ENCODE measurements around the gene ZNF467. TPM values are rescaled to one million over a fixed set of nuclear protein-coding genes. Genes with fewer than 3 reads are reported as not detected.

The ZNF467 gene
- total RNA-seq, 5 donors from 2014 or later (not counting 1 experiment from before 2014, with no cell fraction given), result 3.0 to 5.3 (median 4.5) TPM

- Mint-ChIP-seq H3K36me3 (no peaks in the 10 kb centered on the region), H3K4me3 (no peak overlapping the region), H3K4me1 (peaks cover 2 to 11% (median 5%) of the 10 kb centered on the region in 3 donors), H3K27me3 (peaks cover 0 to 1% of the 10 kb centered on the region in 2 donors), H3K27ac (no peak overlapping the region), H3K9me3 (no peaks in the 10 kb centered on the region)
- H3K4me3 ChIP-seq (ENCODE audit: control insufficient read depth in 1 of 2, extremely low read depth in 1 of 2, low read length in 1 of 2), result no peak overlapping the region
- peaks cover 5 to 7% of the 10 kb centered on the region in 2 experiments for H3K4me1 ChIP-seq (ENCODE audit: control insufficient read depth in 1 of 2, extremely low read depth in 1 of 2, insufficient read depth in 2 of 2, low read length in 2 of 2)
- no peaks in the 10 kb centered on the region for H3K36me3 ChIP-seq (ENCODE audit: control insufficient read depth in 2 of 2, extremely low read depth in 1 of 2, insufficient read depth in 1 of 2, low read length in 1 of 2)
- ChIA-PET POLR2A (no interaction called here), CTCF (no interaction called here)
- H3K9me3 ChIP-seq, result no peaks in the 10 kb centered on the region
- H3K27ac ChIP-seq (ENCODE audit: low read length), result no peak overlapping the region
- ATAC-seq (replicated peaks in 1 of 4), result no peak
- 91% methylated on average over 1 of the region's 2 CpGs for WGBS (ENCODE audit: insufficient coverage)
- H3K27me3 ChIP-seq (replicated peaks in 1 of 2; ENCODE audit: control insufficient read depth in 2 of 2, extremely low read depth in 1 of 2, insufficient read depth in 2 of 2, low read length in 1 of 2), result peaks cover 0 to 11% of the 10 kb centered on the region in 2 experiments
- no peak for DNase-seq
These were observed 35.8 kb upstream of the ZNF467 start for GRCh38 chr7:149809215-149809614.

- no peak overlapping the region for H3K27ac Mint-ChIP-seq
- 94% methylated on average over 7 of the region's 10 CpGs for WGBS (ENCODE audit: insufficient coverage)
- Histone ChIP-seq H3K4me1 (ENCODE audit: control insufficient read depth in 1 of 2, extremely low read depth in 1 of 2, insufficient read depth in 2 of 2, low read length in 2 of 2) (peaks cover under 1 to 5% of the 10 kb centered on the region in 2 experiments), H3K36me3 (ENCODE audit: control insufficient read depth in 2 of 2, extremely low read depth in 1 of 2, insufficient read depth in 1 of 2, low read length in 1 of 2) (no peaks in the 10 kb centered on the region), H3K4me3 (ENCODE audit: control insufficient read depth in 1 of 2, extremely low read depth in 1 of 2, low read length in 1 of 2) (no peak overlapping the region), H3K9me3 (no peaks in the 10 kb centered on the region), H3K27ac (ENCODE audit: low read length) (no peak overlapping the region), H3K27me3 (replicated peaks in 1 of 2; ENCODE audit: control insufficient read depth in 2 of 2, extremely low read depth in 1 of 2, insufficient read depth in 2 of 2, low read length in 1 of 2) (peaks cover 0 to 10% of the 10 kb centered on the region in 2 experiments)
- no peaks in the 10 kb centered on the region for H3K9me3 Mint-ChIP-seq
- DNase-seq, result no peak
- H3K4me3 Mint-ChIP-seq, result no peak overlapping the region
- ChIA-PET CTCF (no interaction called here), POLR2A (no interaction called here)
- no peak for ATAC-seq (replicated peaks in 1 of 4)
- no peaks in the 10 kb centered on the region for H3K36me3 Mint-ChIP-seq
- H3K27me3 Mint-ChIP-seq, result peaks cover 0 to 1% of the 10 kb centered on the region in 2 donors
- H3K4me1 Mint-ChIP-seq, result peaks cover 2 to 7% (median 3%) of the 10 kb centered on the region in 3 donors
These were observed 34.9 kb upstream of the ZNF467 start for GRCh38 chr7:149808311-149808710.

GRCh38 chr7:149806726-149807125 lies 33.3 kb upstream of the ZNF467 start:
- POLR2A ChIA-PET, result no interaction called here
- DNase-seq (no peak), ATAC-seq (replicated peaks in 1 of 4) (no peak)
- no peak overlapping the region for H3K27ac ChIP-seq (ENCODE audit: low read length)
- no peak overlapping the region for H3K4me3 ChIP-seq (ENCODE audit: control insufficient read depth in 1 of 2, extremely low read depth in 1 of 2, low read length in 1 of 2)
- H3K27ac Mint-ChIP-seq, result no peak overlapping the region
- peaks cover 0 to 1% of the 10 kb centered on the region in 2 donors for H3K27me3 Mint-ChIP-seq
- H3K4me1 ChIP-seq (ENCODE audit: control insufficient read depth in 1 of 2, extremely low read depth in 1 of 2, insufficient read depth in 2 of 2, low read length in 2 of 2), result no peaks in the 10 kb centered on the region
- H3K4me1 Mint-ChIP-seq, result peaks cover 2 to 5% (median 2%) of the 10 kb centered on the region in 3 donors
- H3K36me3 Mint-ChIP-seq, result no peaks in the 10 kb centered on the region
- no peaks in the 10 kb centered on the region for H3K9me3 ChIP-seq
- H3K27me3 ChIP-seq (replicated peaks in 1 of 2; ENCODE audit: control insufficient read depth in 2 of 2, extremely low read depth in 1 of 2, insufficient read depth in 2 of 2, low read length in 1 of 2), result peaks cover 0 to 20% of the 10 kb centered on the region in 2 experiments
- no peaks in the 10 kb centered on the region for H3K36me3 ChIP-seq (ENCODE audit: control insufficient read depth in 2 of 2, extremely low read depth in 1 of 2, insufficient read depth in 1 of 2, low read length in 1 of 2)
- H3K9me3 Mint-ChIP-seq, result no peaks in the 10 kb centered on the region
- CTCF ChIA-PET, result no interaction called here
- no peak overlapping the region for H3K4me3 Mint-ChIP-seq
- WGBS (ENCODE audit: insufficient coverage), result 74% methylated on average over 15 of the region's 16 CpGs

- Mint-ChIP-seq H3K27ac (no peak overlapping the region), H3K27me3 (peaks cover 0 to 1% of the 10 kb centered on the region in 2 donors), H3K9me3 (no peaks in the 10 kb centered on the region), H3K4me1 (peaks cover 2 to 5% (median 2%) of the 10 kb centered on the region in 3 donors), H3K36me3 (no peaks in the 10 kb centered on the region), H3K4me3 (no peak overlapping the region)
- ATAC-seq (replicated peaks in 1 of 4) (no peak), DNase-seq (no peak)
- WGBS (ENCODE audit: insufficient coverage), result 80% methylated on average over 6 of the region's 9 CpGs
- Histone ChIP-seq H3K4me1 (ENCODE audit: control insufficient read depth in 1 of 2, extremely low read depth in 1 of 2, insufficient read depth in 2 of 2, low read length in 2 of 2) (no peaks in the 10 kb centered on the region), H3K9me3 (no peaks in the 10 kb centered on the region), H3K27ac (ENCODE audit: low read length) (no peak overlapping the region), H3K27me3 (replicated peaks in 1 of 2; ENCODE audit: control insufficient read depth in 2 of 2, extremely low read depth in 1 of 2, insufficient read depth in 2 of 2, low read length in 1 of 2) (peaks cover 0 to 20% of the 10 kb centered on the region in 2 experiments), H3K36me3 (ENCODE audit: control insufficient read depth in 2 of 2, extremely low read depth in 1 of 2, insufficient read depth in 1 of 2, low read length in 1 of 2) (no peaks in the 10 kb centered on the region), H3K4me3 (ENCODE audit: control insufficient read depth in 1 of 2, extremely low read depth in 1 of 2, low read length in 1 of 2) (no peak overlapping the region)
- CTCF ChIA-PET, result no interaction called here
- POLR2A ChIA-PET, result no interaction called here
These were observed 30.7 kb upstream of the ZNF467 start for GRCh38 chr7:149804106-149804505.

GRCh38 chr7:149803551-149804074 lies 30.2 kb upstream of the ZNF467 start:
- no peaks in the 10 kb centered on the region for H3K9me3 Mint-ChIP-seq
- DNase-seq (no peak), ATAC-seq (replicated peaks in 1 of 4) (no peak)
- POLR2A ChIA-PET, result no interaction called here
- Histone ChIP-seq H3K27ac (ENCODE audit: low read length) (no peak overlapping the region), H3K4me3 (ENCODE audit: control insufficient read depth in 1 of 2, extremely low read depth in 1 of 2, low read length in 1 of 2) (no peak overlapping the region), H3K36me3 (ENCODE audit: control insufficient read depth in 2 of 2, extremely low read depth in 1 of 2, insufficient read depth in 1 of 2, low read length in 1 of 2) (no peaks in the 10 kb centered on the region), H3K9me3 (no peaks in the 10 kb centered on the region), H3K4me1 (ENCODE audit: control insufficient read depth in 1 of 2, extremely low read depth in 1 of 2, insufficient read depth in 2 of 2, low read length in 2 of 2) (no peaks in the 10 kb centered on the region), H3K27me3 (replicated peaks in 1 of 2; ENCODE audit: control insufficient read depth in 2 of 2, extremely low read depth in 1 of 2, insufficient read depth in 2 of 2, low read length in 1 of 2) (peaks cover 0 to 20% of the 10 kb centered on the region in 2 experiments)
- H3K27me3 Mint-ChIP-seq, result peaks cover 0 to 1% of the 10 kb centered on the region in 2 donors
- peaks cover 2 to 5% (median 2%) of the 10 kb centered on the region in 3 donors for H3K4me1 Mint-ChIP-seq
- CTCF ChIA-PET, result no interaction called here
- no peak overlapping the region for H3K4me3 Mint-ChIP-seq
- no peaks in the 10 kb centered on the region for H3K36me3 Mint-ChIP-seq
- 86% methylated on average over 6 of the region's 17 CpGs for WGBS (ENCODE audit: insufficient coverage)
- no peak overlapping the region for H3K27ac Mint-ChIP-seq

- 75% methylated on average over 7 of the region's 12 CpGs for WGBS (ENCODE audit: insufficient coverage)
- Histone ChIP-seq H3K36me3 (ENCODE audit: control insufficient read depth in 2 of 2, extremely low read depth in 1 of 2, insufficient read depth in 1 of 2, low read length in 1 of 2) (no peaks in the 10 kb centered on the region), H3K27me3 (replicated peaks in 1 of 2; ENCODE audit: control insufficient read depth in 2 of 2, extremely low read depth in 1 of 2, insufficient read depth in 2 of 2, low read length in 1 of 2) (peaks cover 0 to 20% of the 10 kb centered on the region in 2 experiments), H3K4me1 (ENCODE audit: control insufficient read depth in 1 of 2, extremely low read depth in 1 of 2, insufficient read depth in 2 of 2, low read length in 2 of 2) (no peaks in the 10 kb centered on the region), H3K27ac (ENCODE audit: low read length) (no peak overlapping the region), H3K9me3 (no peaks in the 10 kb centered on the region), H3K4me3 (ENCODE audit: control insufficient read depth in 1 of 2, extremely low read depth in 1 of 2, low read length in 1 of 2) (no peak overlapping the region)
- H3K27me3 Mint-ChIP-seq, result peaks cover 0 to 1% of the 10 kb centered on the region in 2 donors
- no peak for ATAC-seq (replicated peaks in 1 of 4)
- CTCF ChIA-PET, result no interaction called here
- no peak overlapping the region for H3K27ac Mint-ChIP-seq
- no peak for DNase-seq
- POLR2A ChIA-PET, result no interaction called here
- no peaks in the 10 kb centered on the region for H3K36me3 Mint-ChIP-seq
- no peak overlapping the region for H3K4me3 Mint-ChIP-seq
- H3K4me1 Mint-ChIP-seq, result peaks cover 2 to 5% (median 2%) of the 10 kb centered on the region in 3 donors
- H3K9me3 Mint-ChIP-seq, result no peaks in the 10 kb centered on the region
These were observed 29.6 kb upstream of the ZNF467 start for GRCh38 chr7:149802966-149803365.
